Spleen (tissue), 11 donors: ENCODE results near the gene IBA57. TPM values are rescaled to one million over a fixed set of nuclear protein-coding genes. Genes with fewer than 3 reads are reported as not detected.
"Not testable (repeated sequence)": the region's sequence is repeated elsewhere in the genome, so short reads cannot be mapped to it uniquely, and the experiment has no call there.

Source experiments
- DNase-seq: peaks from one replicate; pipeline ENCODE4 v3.0.0-alpha.2; 2020
- H3K27ac ChIP-seq, 8 donors: fragments of 200-600 bp; sonication (generic) in 7 of 8; 1 replicate in 4 of 8; 2 replicates in 4 of 8; pipeline versions ENCODE4 v1.5.0 to v1.8.0; 2016 to 2021; ENCODE audit warnings: inconsistent platforms in 4 of 8, mild to moderate bottlenecking in 4 of 8, moderate library complexity in 1 of 8
- H3K27me3 ChIP-seq, 7 donors: fragments of 200-600 bp; sonication (generic) in 6 of 7; replicated peaks in 1 of 7; 1 replicate in 4 of 7; 2 replicates in 3 of 7; pipeline versions ENCODE4 v1.5.0 to v1.8.0; 2016 to 2021; ENCODE audit warnings: inconsistent platforms in 3 of 7, mild to moderate bottlenecking in 1 of 7
- H3K36me3 ChIP-seq, 6 donors: fragments of 200-600 bp; sonication (generic) in 5 of 6; 1 replicate in 4 of 6; 2 replicates in 2 of 6; pipeline versions ENCODE4 v1.5.0 to v1.8.0; 2016 to 2021; ENCODE audit warnings: inconsistent platforms in 2 of 6
- H3K4me1 ChIP-seq, 6 donors: fragments of 200-600 bp; sonication (generic) in 5 of 6; 1 replicate in 3 of 6; 2 replicates in 3 of 6; pipeline versions ENCODE4 v1.5.0 to v1.8.0; 2016 to 2021; ENCODE audit warnings: inconsistent platforms in 3 of 6
- H3K4me3 ChIP-seq, 8 donors: fragments of 200-600 bp; sonication (generic) in 7 of 8; 1 replicate in 4 of 8; 2 replicates in 4 of 8; pipeline versions ENCODE4 v1.5.0 to v1.8.0; 2016 to 2021; ENCODE audit warnings: inconsistent platforms in 4 of 8, mild to moderate bottlenecking in 4 of 8, moderate library complexity in 2 of 8
- H3K9me3 ChIP-seq, 8 donors: fragments of 200-600 bp; sonication (generic) in 7 of 8; 1 replicate in 4 of 8; 2 replicates in 4 of 8; pipeline versions ENCODE4 v1.5.0 to v1.8.0; 2016 to 2021; ENCODE audit warnings: inconsistent platforms in 4 of 8
- POLR2A ChIP-seq, 3 donors: fragments of 450-650 bp; IDR thresholded peaks; one replicate each; pipeline ENCODE4 v1.5.1; 2017; ENCODE audit warnings: antibody characterized with exemption in 3 of 3, mild to moderate bottlenecking in 1 of 3
- POLR2AphosphoS5 ChIP-seq, 3 donors: sonication (generic); formaldehyde crosslinking; IDR thresholded peaks; one replicate each; pipeline ENCODE4 v1.5.1; 2017; ENCODE audit warnings: antibody characterized with exemption in 3 of 3
- WGBS, 5 donors: extraction: QIAGEN DNeasy Blood & Tissue Kit in 3 of 5; methylation state at CpG; one replicate each; pipeline versions ENCODE4 v1.1.5 to v1.1.7; 2013 to 2018; 5-methylcytosine and 5-hydroxymethylcytosine counted together
- intact Hi-C: fragments of 100-400 bp; cut with DNase I; formaldehyde crosslinking; loops from one replicate; pipeline ENCODE4 v1.15.0; 2023; ENCODE audit warnings: low total_unique reads
- polyA plus RNA-seq, 3 donors: library from polyadenylated mRNA; stranded (reverse); fragments of 200-250 nt; gene quantifications; one replicate each; pipeline ENCODE4 v1.2.1, GENCODE V29; 2013
- total RNA-seq, 7 donors: library from RNA; depleted of rRNA in 3 of 7; stranded (reverse); fragments of >200 nt in 3 of 7; fragmentation: NEBNext Ultra II Directional in 4 of 7; extraction: Animal tissue kit (Norgen Biotek cat#: 25700) in 4 of 7; gene quantifications; one replicate each; pipeline versions ENCODE4 v1.1.0 to v1.2.1, GENCODE V29; 2016 to 2021
- TF ChIP-seq, protein P1 (sequence below), 11 experiments: fragments of 200-600 bp in 7 of 11; fragments of 450-650 bp in 4 of 11; sonication (generic) in 4 of 11; IDR thresholded peaks in 8 of 11; conservative IDR thresholded peaks in 3 of 11; 1 replicate in 7 of 11; 2 replicates in 4 of 11; pipeline versions ENCODE4 v1.4.0 to v1.8.0; 2016 to 2021; ENCODE audit warnings: antibody characterized with exemption in 11 of 11, inconsistent platforms in 4 of 11, mild to moderate bottlenecking in 1 of 11
- donor health status: healthy with polysubstance abuse.
- donor health status: DM: no; HTN: no; CAD: no; lungs with moderate emphysema.
- donor health status: DM: no; HTN: no; CAD: no.
- donor health status: Bipolar disorder and iron deficiency.
- donor health status: healthy.
- donor health status: DM: no; HTN: no; CAD: no.
- donor health status: DM: yes; HTN: yes; CAD: no.

The IBA57 gene
- total and polyA plus RNA-seq, 10 donors, result 0.59 to 14.7 (median 9.3) TPM

DNA sequence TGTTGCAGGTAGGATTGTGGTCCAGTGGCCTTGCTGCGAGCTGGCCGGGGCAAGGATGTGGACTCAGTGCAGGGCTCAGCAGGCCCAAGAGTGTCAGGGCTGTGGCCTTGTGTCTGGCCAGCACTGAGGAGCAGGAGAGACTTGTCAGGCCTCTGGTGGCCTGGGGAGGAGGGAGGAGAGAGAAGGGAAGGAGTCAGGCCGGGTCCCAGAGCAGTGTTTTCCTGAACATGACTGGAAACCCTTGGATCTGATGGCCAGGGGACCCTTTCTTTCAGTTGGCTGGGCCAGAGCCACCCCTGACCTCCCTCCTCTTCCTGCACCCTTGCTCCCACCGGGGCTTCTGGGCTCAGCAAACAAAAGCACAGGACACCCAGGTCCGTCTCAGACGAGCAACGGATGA lies 5.1 kb downstream of the IBA57 start:
- intact Hi-C loops, result no loop called here
- Histone ChIP-seq H3K27me3 (no peaks in the 10 kb centered on the region), H3K4me3 (no peak overlapping the region), H3K9me3 (peaks cover 0 to 4% (median 0%) of the 10 kb centered on the region in 8 donors), H3K27ac (no peak overlapping the region), H3K4me1 (peaks cover 0 to 57% (median 11%) of the 10 kb centered on the region in 6 donors), H3K36me3 (peaks cover 5 to 32% (median 8%) of the 10 kb centered on the region in 6 donors)
- WGBS, 5 donors, result 80 to 94% (median 85%) methylated on average over 6 to 7 of the region's 7 CpGs
- TF ChIP-seq POLR2A (IDR thresholded peaks at IDR 0.05), result no peak
- TF ChIP-seq POLR2AphosphoS5 (IDR thresholded peaks at IDR 0.05), result no peak
- TF ChIP-seq, protein P1, sequence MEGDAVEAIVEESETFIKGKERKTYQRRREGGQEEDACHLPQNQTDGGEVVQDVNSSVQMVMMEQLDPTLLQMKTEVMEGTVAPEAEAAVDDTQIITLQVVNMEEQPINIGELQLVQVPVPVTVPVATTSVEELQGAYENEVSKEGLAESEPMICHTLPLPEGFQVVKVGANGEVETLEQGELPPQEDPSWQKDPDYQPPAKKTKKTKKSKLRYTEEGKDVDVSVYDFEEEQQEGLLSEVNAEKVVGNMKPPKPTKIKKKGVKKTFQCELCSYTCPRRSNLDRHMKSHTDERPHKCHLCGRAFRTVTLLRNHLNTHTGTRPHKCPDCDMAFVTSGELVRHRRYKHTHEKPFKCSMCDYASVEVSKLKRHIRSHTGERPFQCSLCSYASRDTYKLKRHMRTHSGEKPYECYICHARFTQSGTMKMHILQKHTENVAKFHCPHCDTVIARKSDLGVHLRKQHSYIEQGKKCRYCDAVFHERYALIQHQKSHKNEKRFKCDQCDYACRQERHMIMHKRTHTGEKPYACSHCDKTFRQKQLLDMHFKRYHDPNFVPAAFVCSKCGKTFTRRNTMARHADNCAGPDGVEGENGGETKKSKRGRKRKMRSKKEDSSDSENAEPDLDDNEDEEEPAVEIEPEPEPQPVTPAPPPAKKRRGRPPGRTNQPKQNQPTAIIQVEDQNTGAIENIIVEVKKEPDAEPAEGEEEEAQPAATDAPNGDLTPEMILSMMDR (IDR thresholded peaks at IDR 0.05 in 8 of 11, conservative IDR thresholded peaks at IDR 0.05 in 3 of 11), result no peak
- DNase-seq, result peak; percentile 66

GRCh38 chr1:228171221-228171891 lies 5.8 kb downstream of the IBA57 start:
- no peak overlapping the region for H3K4me3 ChIP-seq
- peak; percentile 68 for DNase-seq

GRCh38 chr1:228172591-228173527 lies 7.3 kb downstream of the IBA57 start:
- peaks cover 0 to 57% (median 3%) of the 10 kb centered on the region in 6 donors for H3K4me1 ChIP-seq
- no peak overlapping the region for H3K4me3 ChIP-seq
- DNase-seq, result peak; percentile 73
- peak overlapping the region in 1 of 8 donors; percentile 36 for H3K27ac ChIP-seq
- intact Hi-C loops, result no loop called here
- H3K36me3 ChIP-seq, result peaks cover 5 to 39% (median 8%) of the 10 kb centered on the region in 6 donors
- no peak for TF ChIP-seq POLR2A (IDR thresholded peaks at IDR 0.05)
- TF ChIP-seq, protein P1 (IDR thresholded peaks at IDR 0.05 in 8 of 11, conservative IDR thresholded peaks at IDR 0.05 in 3 of 11), result no peak
- no peak for TF ChIP-seq POLR2AphosphoS5 (IDR thresholded peaks at IDR 0.05)
- H3K27me3 ChIP-seq, result no peaks in the 10 kb centered on the region
- WGBS, 5 donors, result 81 to 91% (median 90%) methylated on average over 13 to 21 of the region's 21 CpGs
- peaks cover 0 to 4% (median 0%) of the 10 kb centered on the region in 8 donors for H3K9me3 ChIP-seq

More at GRCh38 chr1:228171221-228171891, 5.8 kb downstream of the IBA57 start:
- WGBS, 5 donors, result 70 to 80% (median 74%) methylated on average over 9 to 10 of the region's 10 CpGs
- Histone ChIP-seq H3K4me1 (peaks cover 0 to 62% (median 10%) of the 10 kb centered on the region in 6 donors), H3K27ac (no peak overlapping the region), H3K27me3 (no peaks in the 10 kb centered on the region), H3K9me3 (peaks cover 0 to 4% (median 0%) of the 10 kb centered on the region in 8 donors), H3K36me3 (peaks cover 5 to 33% (median 8%) of the 10 kb centered on the region in 6 donors)
- TF ChIP-seq POLR2A (IDR thresholded peaks at IDR 0.05) (no peak), POLR2AphosphoS5 (IDR thresholded peaks at IDR 0.05) (no peak)
- TF ChIP-seq, protein P1 (IDR thresholded peaks at IDR 0.05 in 8 of 11, conservative IDR thresholded peaks at IDR 0.05 in 3 of 11), result no peak
- intact Hi-C loops, result no loop called here

GRCh38 chr1:228173528-228174481 lies 8.2 kb downstream of the IBA57 start:
- H3K27me3 ChIP-seq, intact Hi-C loops, H3K9me3 ChIP-seq, H3K4me3 ChIP-seq: not testable (repeated sequence)
- 66 to 96% (median 81%) methylated on average over 3 to 38 of the region's 69 CpGs for WGBS, 5 donors
- DNase-seq, result peak; percentile 83
- H3K36me3 ChIP-seq, result peaks cover 5 to 29% (median 8%) of the 10 kb centered on the region in 6 donors
- peaks cover 0 to 57% (median 9%) of the 10 kb centered on the region in 6 donors for H3K4me1 ChIP-seq
- H3K27ac ChIP-seq, result peak overlapping the region in 2 of 8 donors; percentile 36
